Measurements from ENCODE around the gene SOX10. TPM values are rescaled to one million over a fixed set of nuclear protein-coding genes. Genes with fewer than 3 reads are reported as not detected.

The SOX10 gene
- total RNA-seq, 1 experiment from 2014 or later, result not detected

GRCh38 chr22:38029901-38030300 lies 45.5 kb upstream of the SOX10 start:
- no peaks in the 10 kb centered on the region for H3K4me1 ChIP-seq
- intact Hi-C loops (cut with micrococcal nuclease; ENCODE audit: unreplicated experiment), result no loop called here
- no peak overlapping the region for H3K4me3 ChIP-seq (ENCODE audit: low read depth, low read length)
- BruUV-seq (replicated peaks), result no TSS peak
- POLR2A ChIA-PET, result no interaction called here
- no peaks in the 10 kb centered on the region for H3K9me3 ChIP-seq
- CTCF ChIA-PET, result no interaction called here
- Mint-ChIP-seq H3K36me3 (ENCODE audit: insufficient read depth, unreplicated experiment) (no peaks in the 10 kb centered on the region), H3K9me3 (ENCODE audit: unreplicated experiment) (no peaks in the 10 kb centered on the region), H3K4me3 (ENCODE audit: unreplicated experiment) (no peak overlapping the region), H3K27me3 (ENCODE audit: insufficient read depth, unreplicated experiment) (no peaks in the 10 kb centered on the region), H3K4me1 (ENCODE audit: low read depth, unreplicated experiment) (peaks cover 7% of the 10 kb centered on the region), H3K27ac (ENCODE audit: unreplicated experiment) (no peak overlapping the region)
- no peak for TF ChIP-seq CTCF (IDR thresholded peaks at IDR 0.05; ENCODE audit: insufficient read depth in 1 of 2, low read depth in 1 of 2, low read length in 1 of 2, severe bottlenecking in 1 of 2, unreplicated experiment in 1 of 2)
- no peaks in the 10 kb centered on the region; the same call in 1 of the 2 replicates for H3K27me3 ChIP-seq (replicated peaks; ENCODE audit: control insufficient read depth, insufficient read depth, low read length)
- no peaks in the 10 kb centered on the region for H3K36me3 ChIP-seq (ENCODE audit: control insufficient read depth, insufficient read depth, low read length)
- no peak for DNase-seq

GRCh38 chr22:38029370-38029769 lies 45.0 kb upstream of the SOX10 start:
- no peak overlapping the region for H3K27ac Mint-ChIP-seq (ENCODE audit: unreplicated experiment)
- no peaks in the 10 kb centered on the region; the same call in 1 of the 2 replicates for H3K27me3 ChIP-seq (replicated peaks; ENCODE audit: control insufficient read depth, insufficient read depth, low read length)

GRCh38 chr22:38028344-38029130 lies 44.2 kb upstream of the SOX10 start:
- TF ChIP-seq CTCF (IDR thresholded peaks at IDR 0.05; ENCODE audit: insufficient read depth in 1 of 2, low read depth in 1 of 2, low read length in 1 of 2, severe bottlenecking in 1 of 2, unreplicated experiment in 1 of 2), result no peak
- H3K9me3 ChIP-seq, result no peaks in the 10 kb centered on the region
- Mint-ChIP-seq H3K4me3 (ENCODE audit: unreplicated experiment) (no peak overlapping the region), H3K4me1 (ENCODE audit: low read depth, unreplicated experiment) (no peaks in the 10 kb centered on the region), H3K27ac (ENCODE audit: unreplicated experiment) (no peak overlapping the region), H3K36me3 (ENCODE audit: insufficient read depth, unreplicated experiment) (no peaks in the 10 kb centered on the region), H3K27me3 (ENCODE audit: insufficient read depth, unreplicated experiment) (no peaks in the 10 kb centered on the region), H3K9me3 (ENCODE audit: unreplicated experiment) (no peaks in the 10 kb centered on the region)
- no TSS peak for BruUV-seq (replicated peaks)
- ChIA-PET CTCF (interaction anchor here (1.5 kb wide), 1 partner anchor 24 kb away, joined by 6 read pairs; no protein-coding TSS in a partner anchor), POLR2A (no interaction called here)
- DNase-seq, result no peak
- no peaks in the 10 kb centered on the region for H3K4me1 ChIP-seq
- H3K36me3 ChIP-seq (ENCODE audit: control insufficient read depth, insufficient read depth, low read length), result no peaks in the 10 kb centered on the region
- intact Hi-C loops (cut with micrococcal nuclease; ENCODE audit: unreplicated experiment), result no loop called here
- H3K27me3 ChIP-seq (replicated peaks; ENCODE audit: control insufficient read depth, insufficient read depth, low read length), result no peaks in the 10 kb centered on the region; the same call in 1 of the 2 replicates
- H3K4me3 ChIP-seq (ENCODE audit: low read depth, low read length), result no peak overlapping the region

More at GRCh38 chr22:38029370-38029769, 45.0 kb upstream of the SOX10 start:
- intact Hi-C loops (cut with micrococcal nuclease; ENCODE audit: unreplicated experiment), result no loop called here
- Histone ChIP-seq H3K4me3 (ENCODE audit: low read depth, low read length) (no peak overlapping the region), H3K4me1 (no peaks in the 10 kb centered on the region), H3K36me3 (ENCODE audit: control insufficient read depth, insufficient read depth, low read length) (no peaks in the 10 kb centered on the region), H3K9me3 (no peaks in the 10 kb centered on the region)
- CTCF ChIA-PET, result interaction anchor here (1.5 kb wide), 1 partner anchor 23 kb away, joined by 6 read pairs; no protein-coding TSS in a partner anchor
- BruUV-seq (replicated peaks), result no TSS peak
- no peak for TF ChIP-seq CTCF (IDR thresholded peaks at IDR 0.05; ENCODE audit: insufficient read depth in 1 of 2, low read depth in 1 of 2, low read length in 1 of 2, severe bottlenecking in 1 of 2, unreplicated experiment in 1 of 2)
- Mint-ChIP-seq H3K9me3 (ENCODE audit: unreplicated experiment) (no peaks in the 10 kb centered on the region), H3K4me3 (ENCODE audit: unreplicated experiment) (no peak overlapping the region), H3K36me3 (ENCODE audit: insufficient read depth, unreplicated experiment) (no peaks in the 10 kb centered on the region), H3K4me1 (ENCODE audit: low read depth, unreplicated experiment) (peaks cover 7% of the 10 kb centered on the region), H3K27me3 (ENCODE audit: insufficient read depth, unreplicated experiment) (no peaks in the 10 kb centered on the region)
- POLR2A ChIA-PET, result no interaction called here
- no peak for DNase-seq

Measured in Caco-2 (cell line).